H1 (cell line): Measurements from ENCODE around the gene TRIP13. TPM values are rescaled to one million over a fixed set of nuclear protein-coding genes. Genes with fewer than 3 reads are reported as not detected.

Source experiments
- BRCA1 ChIP-seq: IDR thresholded peaks from 2 replicates; pipeline ENCODE4 v1.6.1; 2012; ENCODE audit warnings: low read depth, low read length, improper control_type of control experiment
- CHD2 ChIP-seq: IDR thresholded peaks from 2 replicates; pipeline ENCODE4 v1.6.1; 2012; ENCODE audit warnings: low read length, improper control_type of control experiment
- CHD7 ChIP-seq: fragments of 300-600 bp; sonication (generic); IDR thresholded peaks from 2 replicates; pipeline ENCODE4 v1.7.1; 2012; ENCODE audit warnings: low read length, moderate library complexity, mild to moderate bottlenecking, inconsistent platforms; ENCODE audit not compliant: insufficient replicate concordance
- CREB1 ChIP-seq: IDR thresholded peaks from 2 replicates; pipeline ENCODE4 v1.6.1; 2012; ENCODE audit warnings: inconsistent platforms
- GABPA ChIP-seq: IDR thresholded peaks from 2 replicates; pipeline ENCODE4 v1.6.1; 2011; ENCODE audit warnings: mild to moderate bottlenecking, low read length, moderate library complexity, borderline replicate concordance; ENCODE audit not compliant: insufficient read depth
- MAX ChIP-seq: IDR thresholded peaks from 2 replicates; pipeline ENCODE4 v1.6.1; 2012; ENCODE audit warnings: inconsistent platforms
- POLR2AphosphoS5 ChIP-seq: IDR thresholded peaks from 2 replicates; pipeline ENCODE4 v1.6.1; 2011; ENCODE audit warnings: low read depth, low read length
- RNF2 ChIP-seq: fragments of 200-900, 300-1000 bp; sonication (generic); IDR thresholded peaks from 2 replicates; pipeline ENCODE4 v1.7.1; 2016; ENCODE audit warnings: borderline replicate concordance, low read depth, mild to moderate bottlenecking, antibody characterized with exemption, low read length; ENCODE audit not compliant: poor library complexity, severe bottlenecking; ENCODE audit errors: missing control alignments
- SIRT6 ChIP-seq: IDR thresholded peaks from one replicate; pipeline ENCODE4 v1.7.1; 2012; ENCODE audit warnings: low read length, inconsistent platforms
- TBP ChIP-seq: IDR thresholded peaks from 2 replicates; pipeline ENCODE4 v1.6.1; 2011; ENCODE audit warnings: low read depth, low read length, improper control_type of control experiment
- YY1 ChIP-seq: IDR thresholded peaks from 2 replicates; pipeline ENCODE4 v1.6.1; 2011; ENCODE audit warnings: low read depth, mild to moderate bottlenecking, low read length
- polyA plus RNA-seq, 7 experiments: library from polyadenylated mRNA; depleted of rRNA in 3 of 7; stranded (reverse) in 5 of 7; unstranded in 2 of 7; fragments of >200 nt in 5 of 7; fragments of 200-250 nt in 2 of 7; gene quantifications; 1 replicate in 5 of 7; 2 replicates in 1 of 7; 4 replicates in 1 of 7; pipeline versions ENCODE4 v1.2.1 to v1.2.3, GENCODE V29; 2011 to 2013; ENCODE audit warnings: missing spikeins in 2 of 7, mixed read lengths in 2 of 7
- total RNA-seq: library from RNA; stranded (reverse); fragmentation: NEBNext Ultra II Directional; extraction: Animal tissue kit (Norgen Biotek cat#: 25700); gene quantifications from 2 replicates; pipeline ENCODE4 v1.2.1, GENCODE V29; 2021

TRIP13 gene
- total and polyA plus RNA-seq, 2 of the 8 experiments (the other 6 are each of a cell fraction or from before 2014, with no cell fraction given) = 20.0 to 39.2 TPM

- no peak for TF ChIP-seq CHD7
- TF ChIP-seq MAX = no peak
- TF ChIP-seq BRCA1 = no peak
- no peak for TF ChIP-seq TBP
- no peak for TF ChIP-seq CREB1
- no peak for TF ChIP-seq GABPA
- TF ChIP-seq CHD2 = no peak
- TF ChIP-seq YY1 = no peak
- TF ChIP-seq POLR2AphosphoS5 = no peak
- TF ChIP-seq RNF2 = no peak
- no peak for TF ChIP-seq SIRT6
Observed at GRCh38 chr5:849651-850301, 42.9 kb upstream of the TRIP13 start (continued).
